ENCODE data around the gene SPACA6.
"Not testable (repeated sequence)": the region's sequence is repeated elsewhere in the genome, so short reads cannot be mapped to it uniquely, and the experiment has no call there.

SPACA6 gene

DNA sequence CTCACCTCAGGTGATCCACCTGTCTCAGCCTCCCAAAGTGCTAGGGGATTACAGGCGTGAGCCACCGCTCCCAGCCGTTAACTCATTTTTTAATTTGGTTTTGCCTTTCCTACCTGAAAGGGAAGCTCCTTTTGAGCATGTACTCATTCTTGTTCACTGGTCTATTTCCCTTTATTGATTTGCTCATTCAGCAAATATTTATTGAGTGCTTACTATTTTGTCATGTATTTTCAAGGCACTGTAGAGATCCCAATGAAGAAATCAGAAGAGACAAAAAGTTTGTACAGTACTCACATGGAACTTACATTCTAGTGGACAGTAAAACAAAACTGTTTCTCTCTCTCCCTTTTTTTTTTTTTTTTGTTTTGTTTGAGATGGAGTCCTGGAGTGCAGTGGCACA lies 13.8 kb downstream of the SPACA6 start:
- no peak for ATAC-seq

DNA sequence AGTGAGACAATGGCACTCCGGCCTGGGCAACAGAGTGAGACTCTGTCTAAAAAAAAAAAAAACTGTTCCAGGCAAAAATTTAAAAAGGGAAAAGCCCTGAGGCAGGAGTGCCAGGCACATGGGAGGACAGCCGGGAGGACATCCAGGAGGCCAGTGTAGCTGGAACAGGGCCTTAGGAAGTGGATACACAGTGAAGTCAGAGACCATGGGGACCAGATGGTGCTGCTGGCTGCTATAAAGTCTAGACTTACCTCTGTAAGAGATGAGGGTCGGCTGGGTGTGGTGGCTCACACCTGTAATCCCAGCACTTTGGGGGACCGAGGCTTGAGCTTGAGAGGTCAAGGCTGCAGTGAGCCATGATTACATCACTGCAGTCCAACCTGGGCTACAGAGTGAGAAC lies 15.7 kb downstream of the SPACA6 start:
- no peak for ATAC-seq

DNA sequence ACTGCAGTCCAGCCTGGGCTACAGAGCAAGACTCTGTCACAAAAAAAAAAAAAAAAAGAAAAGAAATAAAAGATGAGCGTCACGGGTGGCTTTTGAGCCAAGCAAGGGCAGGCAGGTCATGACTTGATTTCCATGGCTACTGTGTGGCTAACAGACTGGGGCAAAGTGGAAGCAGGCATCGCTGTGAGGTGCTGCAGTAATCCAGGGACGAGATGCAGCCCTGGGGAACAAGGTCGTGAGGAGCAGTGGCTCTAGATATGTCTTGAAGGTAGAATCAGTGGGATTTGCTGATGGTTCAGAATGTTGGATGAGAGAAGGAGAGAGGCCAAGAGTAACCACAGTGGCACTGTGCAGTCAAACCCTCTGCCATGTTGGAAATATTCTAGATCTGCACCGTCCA lies 16.4 kb downstream of the SPACA6 start:
- no peak for ATAC-seq

DNA sequence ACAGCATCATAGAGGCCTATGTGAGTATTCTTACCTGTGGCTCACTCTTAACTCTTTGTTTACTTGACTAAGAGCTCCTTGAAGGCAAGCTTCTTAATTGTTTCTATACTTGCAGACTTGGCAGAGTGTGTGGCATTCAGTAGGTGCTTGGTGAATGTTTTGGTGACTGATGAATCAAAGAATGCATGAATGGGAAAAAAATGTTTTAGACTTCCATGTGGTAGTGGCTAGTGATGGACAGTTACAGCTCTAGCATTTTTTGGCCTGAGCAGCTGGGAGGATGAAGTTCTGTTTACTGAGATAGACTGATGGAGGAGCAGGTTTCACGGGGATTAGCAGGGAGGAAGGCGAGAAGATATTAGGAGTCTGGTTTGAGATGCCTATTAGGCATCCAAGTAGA lies 17.0 kb downstream of the SPACA6 start:
- no peak for ATAC-seq

DNA sequence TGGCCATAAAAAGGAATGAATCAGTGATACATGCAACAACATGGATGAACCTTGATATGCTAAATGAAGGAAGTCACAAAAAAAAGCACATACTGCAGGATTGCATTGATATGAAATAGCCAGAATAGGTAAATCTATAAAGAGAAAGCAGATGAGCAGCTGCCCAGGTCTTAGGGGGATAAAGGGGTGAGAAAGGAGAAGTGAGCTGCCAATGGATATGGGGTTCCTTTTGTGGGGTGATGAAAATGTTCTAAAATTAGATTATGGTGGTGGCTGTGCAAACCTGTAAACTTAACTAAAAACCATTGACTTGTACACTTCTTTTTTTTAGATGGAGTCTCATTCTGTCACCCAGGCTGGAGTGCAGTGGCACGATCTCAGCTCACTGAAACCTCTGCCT lies 18.6 kb downstream of the SPACA6 start:
- ATAC-seq: no peak

DNA sequence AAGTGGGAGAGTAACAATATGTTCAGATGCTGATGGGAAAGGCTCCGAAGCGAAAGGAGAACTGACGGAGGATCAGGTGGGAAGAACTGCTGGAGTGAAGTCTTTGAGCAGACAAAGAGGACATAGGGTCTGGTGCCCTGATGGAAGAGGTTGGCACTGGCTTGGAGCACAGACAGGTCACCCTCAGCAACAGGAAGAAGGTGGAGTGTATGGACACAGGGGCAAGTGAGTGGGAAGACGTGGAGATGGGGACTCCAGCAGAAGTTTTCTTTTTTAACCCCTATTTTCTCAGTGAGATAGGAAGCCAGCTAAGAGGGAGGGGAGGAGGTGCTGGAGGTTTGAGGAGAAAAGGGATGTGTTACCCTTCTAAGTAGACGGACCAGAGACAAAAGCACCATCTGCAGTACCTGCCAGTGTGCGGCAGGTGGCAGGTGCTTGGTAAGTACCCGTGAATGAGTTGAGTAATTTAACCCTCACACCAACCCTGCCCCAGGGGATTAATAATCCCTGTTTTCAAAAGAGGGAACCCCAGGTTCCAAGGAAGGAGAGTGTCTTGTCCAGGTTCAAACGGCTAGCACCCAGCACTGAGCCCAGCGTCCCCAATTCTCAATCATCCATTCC lies 19.4 kb downstream of the SPACA6 start:
- no peak for ATAC-seq

DNA sequence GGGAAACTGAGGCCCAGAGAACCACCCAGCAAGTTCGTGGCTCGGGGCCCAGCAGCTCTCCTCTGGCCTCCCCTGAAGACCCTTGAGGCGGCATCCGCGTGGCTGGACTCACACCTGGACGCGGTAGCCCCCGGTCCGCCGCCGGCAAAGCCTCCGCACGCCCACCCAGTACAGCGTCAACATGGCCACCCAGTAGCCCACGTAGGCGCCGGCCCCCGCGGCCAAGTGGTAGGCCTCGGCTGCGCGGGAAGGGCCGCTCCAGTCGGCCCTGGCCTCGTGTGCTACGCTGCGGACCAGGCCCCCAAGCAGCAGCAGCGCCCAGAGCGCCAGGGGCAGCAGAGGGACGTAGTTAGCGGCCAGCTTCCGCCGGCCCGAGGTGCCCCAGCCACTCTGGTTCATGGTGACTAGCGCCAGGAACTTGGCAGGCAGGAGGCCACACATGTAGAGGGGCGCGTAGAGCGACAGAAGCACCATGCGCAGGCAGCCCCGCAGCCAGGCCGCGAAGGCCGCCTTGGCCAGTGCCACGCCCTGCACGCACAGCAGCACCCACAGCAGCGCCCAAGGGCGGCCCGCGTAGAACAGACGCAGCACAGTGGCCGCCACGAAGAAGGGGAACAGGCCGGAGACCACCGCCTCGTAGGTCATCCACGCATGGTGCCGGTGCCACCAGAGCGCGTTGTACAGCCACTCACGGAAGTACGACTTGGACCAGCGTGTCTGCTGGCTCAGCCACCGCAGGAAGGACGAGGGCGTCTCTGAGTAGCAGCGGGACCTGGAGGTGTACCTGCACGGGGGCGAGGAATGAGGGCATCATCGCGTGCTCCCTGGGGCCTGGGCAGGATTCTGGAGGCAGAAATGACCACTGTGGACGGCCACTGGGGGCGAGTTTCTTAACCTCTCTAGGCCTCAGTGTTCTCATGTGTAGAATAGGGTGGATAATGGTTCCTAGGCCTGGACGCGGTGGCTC lies 20.5 kb downstream of the SPACA6 start:
- no peak for ATAC-seq

DNA sequence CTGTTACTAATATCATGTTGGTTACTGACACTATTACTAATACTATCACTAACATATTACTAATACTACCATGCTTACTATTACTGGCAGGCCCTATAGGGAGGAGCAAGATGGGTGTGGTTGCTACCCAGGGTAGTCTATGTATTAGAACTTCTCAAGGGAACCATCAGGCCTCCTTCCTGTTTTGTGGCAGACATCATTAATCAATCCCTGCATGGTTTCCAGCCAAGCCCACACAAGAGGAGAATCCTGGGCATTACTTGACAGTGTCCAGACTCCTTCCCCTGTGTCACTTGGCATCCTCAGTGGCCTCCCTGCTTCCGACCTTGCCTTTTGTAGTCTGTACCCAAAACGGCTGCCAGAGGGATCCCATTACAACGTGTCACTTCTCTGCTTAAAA lies 21.7 kb downstream of the SPACA6 start:
- peak; percentile 32 to 51 for ATAC-seq

DNA sequence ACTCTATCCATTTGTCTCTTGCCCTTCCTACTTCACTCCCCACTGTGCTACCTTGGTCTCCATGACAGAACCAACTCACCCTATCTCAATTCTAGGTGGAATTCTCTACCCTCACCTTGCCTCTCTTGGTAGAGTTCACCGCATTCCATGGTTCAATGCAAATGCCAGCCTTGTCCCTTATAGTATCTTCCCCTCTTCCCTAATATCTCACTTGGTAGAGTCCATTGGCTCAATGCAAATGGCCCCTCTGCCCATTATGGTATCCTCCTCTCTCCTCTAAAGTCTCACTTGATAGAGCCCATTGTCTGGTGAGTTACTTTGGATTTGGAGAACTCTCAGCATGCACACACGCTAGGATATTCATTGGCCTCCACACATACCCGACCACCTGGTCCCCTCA lies 22.7 kb downstream of the SPACA6 start:
- ATAC-seq: no peak

DNA sequence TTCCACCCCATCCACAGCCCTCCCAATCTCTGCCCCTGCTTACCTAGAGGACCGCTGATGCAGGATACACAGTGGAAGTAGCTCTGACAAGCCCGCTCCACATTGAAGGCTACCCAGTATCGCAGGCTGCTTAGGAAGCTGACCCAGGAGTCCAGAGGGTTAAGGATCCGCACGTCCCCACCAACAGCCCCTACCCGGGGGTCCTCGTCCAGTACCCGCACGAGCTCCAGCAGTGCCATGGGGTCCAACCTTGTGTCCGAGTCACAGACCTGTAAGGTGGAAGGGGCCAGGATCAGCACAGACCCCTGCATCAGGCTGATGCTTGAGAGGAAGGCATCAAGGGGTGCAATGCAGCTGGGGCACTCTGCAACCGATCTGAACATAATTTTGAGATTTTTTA lies 23.8 kb downstream of the SPACA6 start:
- ATAC-seq: no peak

DNA sequence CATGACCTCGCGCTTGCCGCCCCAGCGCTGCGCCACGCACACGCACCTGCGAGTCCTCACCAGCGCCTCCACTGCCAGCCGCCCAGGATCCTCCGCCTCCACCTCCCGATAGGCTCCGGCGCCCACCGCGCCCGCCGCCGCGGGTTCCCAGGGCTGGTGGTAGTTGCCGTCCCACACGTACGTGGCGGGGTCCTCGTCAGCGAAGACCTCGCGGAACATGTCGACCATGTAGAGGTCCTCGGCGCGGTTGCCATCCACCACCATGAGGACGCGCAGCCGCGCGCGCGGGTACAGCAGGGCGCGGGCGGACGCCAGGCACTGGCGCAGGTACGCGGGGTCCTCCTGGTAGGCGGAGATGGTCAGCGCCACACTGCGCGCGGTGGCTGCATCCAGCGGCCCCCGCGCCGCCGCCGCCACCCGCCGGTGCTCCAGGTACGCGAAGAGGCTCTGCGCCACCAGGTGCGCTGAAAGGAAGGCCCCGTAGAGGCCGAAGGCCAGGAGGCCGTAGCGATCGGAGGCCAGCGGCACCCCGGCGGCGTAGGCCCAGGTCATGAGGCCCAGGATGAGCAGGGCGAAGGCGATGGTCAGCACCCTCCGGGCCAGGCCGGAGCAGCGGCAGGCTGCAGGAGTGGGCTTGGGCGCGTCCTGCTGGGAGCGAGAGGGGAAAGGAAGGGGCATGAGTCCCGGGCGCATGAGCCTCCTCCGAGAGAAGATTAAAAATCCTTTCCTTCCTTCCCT lies 26.3 kb downstream of the SPACA6 start:
- no peak for ATAC-seq

DNA sequence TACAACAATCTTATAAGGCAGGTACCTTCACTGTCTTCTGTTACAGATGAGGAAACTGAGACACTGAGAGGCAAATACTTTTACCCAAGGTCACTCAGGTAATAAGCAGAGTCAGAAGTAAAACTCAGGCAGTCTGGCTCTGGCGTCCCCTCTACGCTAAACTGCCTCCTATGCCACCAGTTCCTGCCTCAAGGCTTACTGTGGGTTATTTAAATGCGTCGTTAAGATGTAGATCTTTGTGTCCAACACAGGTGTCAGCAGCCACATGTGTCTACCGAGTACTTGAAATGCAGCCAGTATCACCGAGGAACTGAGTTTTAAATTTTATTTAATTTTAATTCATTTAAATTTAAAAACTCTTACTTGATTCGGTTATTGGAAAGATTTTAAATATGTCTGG lies 28.8 kb downstream of the SPACA6 start:
- no peak for ATAC-seq

DNA sequence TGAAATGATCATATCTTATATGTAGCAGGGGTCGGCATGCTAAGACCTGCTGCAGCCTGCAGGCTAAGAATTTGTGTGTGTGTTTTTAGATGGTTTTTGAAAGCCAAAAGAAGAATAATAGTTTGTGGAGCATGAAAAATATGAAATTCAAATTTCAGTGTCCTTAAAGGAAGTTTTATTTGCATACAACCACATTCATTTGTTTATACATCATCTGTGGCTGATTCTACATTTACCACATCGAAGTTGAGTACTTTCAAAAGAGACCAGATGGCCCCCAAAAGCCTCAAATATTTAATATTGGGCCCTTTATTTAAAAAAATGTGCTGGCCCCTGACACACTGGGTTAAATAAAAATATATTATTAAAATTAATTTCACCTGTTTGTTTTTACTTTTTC lies 29.4 kb downstream of the SPACA6 start:
- ATAC-seq: no peak

DNA sequence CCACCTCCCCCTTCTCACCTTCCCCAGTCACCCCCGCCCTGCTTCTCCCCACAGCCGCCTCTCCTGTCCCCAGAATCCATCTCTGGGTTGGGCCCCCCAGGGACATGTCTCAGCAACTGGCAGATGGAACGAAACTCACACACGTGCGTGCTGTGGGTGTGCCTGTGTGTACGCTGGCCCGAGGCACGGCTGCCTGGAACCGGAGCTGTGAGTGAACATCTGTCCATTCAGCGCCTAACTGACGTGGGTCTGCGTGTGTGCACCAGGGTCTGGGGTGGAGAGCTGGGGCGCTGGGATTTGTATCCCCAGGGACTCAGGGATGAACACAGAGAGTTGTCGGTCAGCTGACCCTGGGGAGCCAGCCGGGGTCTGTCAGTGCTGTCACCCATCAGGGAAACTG lies 31.4 kb downstream of the SPACA6 start:
- no peak for ATAC-seq

DNA sequence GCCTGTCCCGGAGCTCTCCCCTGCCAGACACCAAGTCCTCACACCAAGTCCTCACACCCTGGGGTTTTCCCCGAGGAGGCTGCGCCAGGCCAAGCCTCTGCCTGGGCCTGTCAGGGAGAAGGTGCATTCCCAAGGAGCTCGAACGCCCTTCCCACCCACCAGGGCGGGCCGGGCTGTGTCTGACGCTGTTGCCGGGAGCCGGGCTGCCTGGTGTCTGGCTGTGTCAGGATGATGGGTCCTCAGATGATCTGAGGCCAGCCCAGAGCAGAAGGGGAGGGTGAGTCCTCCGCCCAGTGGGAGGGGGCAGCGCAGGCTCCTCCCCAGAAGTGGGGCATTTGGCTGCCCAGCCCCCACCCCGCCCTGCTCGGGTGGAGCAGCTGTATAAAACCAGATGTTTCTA lies 32.9 kb downstream of the SPACA6 start:
- no peak for ATAC-seq

DNA sequence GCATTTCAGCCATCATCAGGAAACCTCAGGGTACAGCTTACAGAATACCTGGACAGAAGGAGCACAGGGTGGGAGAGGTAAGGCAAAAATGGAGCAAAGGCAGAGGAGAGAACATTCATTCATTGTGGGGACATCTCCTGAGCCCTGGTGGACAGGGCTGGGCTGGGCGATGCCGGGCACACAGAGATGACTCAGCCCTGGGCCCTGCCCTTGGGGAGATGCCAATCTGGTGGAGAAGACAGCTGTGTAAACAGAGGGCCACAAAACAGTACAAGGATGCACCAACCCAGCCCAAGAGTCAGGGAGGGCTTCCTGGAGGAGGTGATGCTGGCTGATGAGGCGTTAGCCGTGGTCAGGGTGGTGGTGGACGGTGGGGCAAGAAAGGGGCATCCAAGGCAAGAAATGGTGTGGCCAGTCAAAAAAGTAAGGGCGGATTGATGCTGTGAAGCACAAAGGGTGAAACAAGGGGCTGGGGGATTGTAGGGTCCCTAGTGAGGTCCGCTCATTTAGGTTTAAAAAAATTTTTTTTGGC lies 34.3 kb downstream of the SPACA6 start:
- no peak for ATAC-seq

DNA sequence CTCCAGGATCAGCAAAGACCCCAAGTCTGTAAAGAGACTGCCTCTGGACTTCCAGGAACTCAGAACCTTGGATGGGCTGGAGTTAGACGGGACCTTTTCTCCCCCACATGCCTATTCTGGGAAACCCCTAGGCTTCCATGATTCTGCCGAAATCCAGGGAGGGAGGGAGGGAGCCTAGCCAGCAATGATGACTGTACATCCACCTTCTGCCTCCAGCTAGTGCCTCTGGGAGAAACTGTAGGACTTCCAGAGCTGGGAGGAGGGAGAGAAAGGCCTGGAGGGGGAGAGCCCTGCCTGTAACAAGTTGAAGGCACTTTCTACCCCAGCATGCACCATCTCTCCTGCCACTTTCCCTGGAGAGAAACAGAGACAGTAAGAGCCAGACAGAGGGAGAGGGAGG lies 36.7 kb downstream of the SPACA6 start:
- no peak for ATAC-seq

DNA sequence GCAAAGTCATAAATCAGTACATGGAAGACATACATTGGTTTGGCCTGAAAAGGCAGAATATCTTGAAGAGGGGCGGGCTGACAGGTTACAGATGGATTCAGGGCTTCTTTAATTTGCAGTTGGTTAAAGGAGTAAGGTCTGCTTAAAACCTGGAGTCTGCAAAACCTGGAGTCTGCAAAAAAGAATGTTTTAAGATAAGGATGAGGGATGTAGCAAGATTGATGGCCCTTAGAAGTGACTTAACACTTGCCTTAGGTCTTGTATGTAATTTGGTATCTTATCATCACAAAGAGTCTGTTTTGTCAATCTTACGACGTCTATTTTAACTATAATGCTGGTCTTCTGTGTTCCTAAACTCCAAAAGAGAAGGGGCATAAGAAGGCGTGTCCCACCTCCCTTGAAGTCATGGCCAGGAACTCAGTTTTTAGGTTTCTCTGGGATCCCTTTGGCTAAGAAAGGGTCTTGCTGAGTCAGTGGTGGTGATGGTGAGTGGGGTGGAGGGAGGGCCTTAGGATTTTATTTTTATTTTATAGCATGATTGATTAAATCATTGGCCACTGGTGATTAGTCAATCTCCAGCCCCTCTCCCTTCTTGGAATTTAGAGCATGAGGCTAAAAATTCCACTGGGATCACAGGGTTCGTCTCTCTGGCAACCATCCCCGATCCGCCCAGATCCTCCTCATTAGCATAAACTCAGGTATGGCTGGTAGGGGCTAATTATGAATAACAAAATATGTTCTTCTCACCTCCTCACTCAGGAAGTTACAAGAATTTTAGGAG lies 40.8 kb downstream of the SPACA6 start:
- ATAC-seq: no peak

DNA sequence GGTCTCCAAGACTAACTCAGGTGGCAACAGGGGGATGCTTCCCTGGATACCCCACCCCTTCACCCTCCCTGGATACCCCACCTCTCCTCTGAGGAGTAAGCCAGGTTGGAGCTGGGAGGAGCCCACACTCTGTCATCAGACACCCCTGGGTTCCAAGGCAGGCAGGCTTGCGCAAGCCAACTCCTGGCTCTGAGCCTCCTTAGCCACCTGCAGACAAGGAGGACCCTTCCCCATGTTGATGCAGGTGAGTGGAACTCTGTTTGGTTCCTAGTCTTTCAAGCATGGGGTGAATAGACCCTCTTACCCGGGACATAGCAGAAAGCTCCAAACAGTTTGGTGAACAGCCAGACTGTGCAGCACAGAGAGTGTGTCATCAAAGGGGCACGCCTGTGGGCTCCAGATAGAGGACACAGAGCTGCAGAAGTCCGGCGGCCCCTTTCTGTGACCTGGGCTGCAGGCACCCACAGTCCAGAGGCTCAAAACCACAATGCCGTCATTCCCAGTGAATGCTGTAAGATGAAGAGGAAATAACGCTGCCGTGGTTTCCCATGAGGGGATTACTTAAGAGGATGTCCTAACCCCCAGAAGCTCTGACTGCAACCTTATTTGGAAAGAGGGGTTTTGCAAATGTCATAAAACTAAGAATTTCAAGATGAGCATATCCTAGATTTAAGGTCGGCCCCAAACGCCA lies 42.8 kb downstream of the SPACA6 start:
- no peak for ATAC-seq

DNA sequence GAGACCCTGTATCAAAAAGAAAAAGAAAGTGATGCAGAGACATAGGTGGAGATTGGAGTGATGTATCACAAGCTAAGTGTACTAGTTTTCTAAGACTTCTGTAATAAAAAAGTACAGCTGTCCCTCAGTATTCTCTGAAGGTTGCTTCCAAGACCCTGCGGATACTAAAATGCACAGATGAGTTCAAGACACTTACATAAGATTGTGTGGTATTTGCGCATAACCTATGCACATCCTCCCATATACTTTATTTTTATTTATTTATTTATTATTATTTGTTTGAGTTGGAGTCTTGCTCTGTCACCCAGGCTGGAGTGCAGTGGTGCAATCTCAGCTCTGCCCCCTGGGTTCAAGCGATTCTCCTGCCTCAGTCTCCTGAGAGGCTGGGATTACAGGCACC lies 44.3 kb downstream of the SPACA6 start:
- no peak for ATAC-seq

DNA sequence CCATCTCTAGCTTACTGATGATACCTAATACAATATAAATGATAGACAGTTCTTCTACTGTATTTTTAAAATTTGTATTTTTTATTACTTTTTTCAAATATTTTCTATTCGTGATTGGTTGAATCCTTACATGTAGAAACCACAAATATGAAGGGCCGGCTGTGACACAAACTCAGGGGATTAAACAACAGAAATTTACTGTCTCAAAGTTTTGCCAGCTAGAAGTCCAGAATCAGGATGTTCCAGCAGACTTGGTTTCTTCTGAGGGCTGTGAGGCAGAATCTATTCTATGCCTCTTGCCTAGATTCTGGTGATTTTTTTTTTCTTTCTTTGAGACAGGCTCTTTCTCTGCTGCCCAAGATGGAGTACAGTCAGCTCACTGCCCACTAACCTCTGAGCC lies 44.8 kb downstream of the SPACA6 start:
- ATAC-seq: no peak

DNA sequence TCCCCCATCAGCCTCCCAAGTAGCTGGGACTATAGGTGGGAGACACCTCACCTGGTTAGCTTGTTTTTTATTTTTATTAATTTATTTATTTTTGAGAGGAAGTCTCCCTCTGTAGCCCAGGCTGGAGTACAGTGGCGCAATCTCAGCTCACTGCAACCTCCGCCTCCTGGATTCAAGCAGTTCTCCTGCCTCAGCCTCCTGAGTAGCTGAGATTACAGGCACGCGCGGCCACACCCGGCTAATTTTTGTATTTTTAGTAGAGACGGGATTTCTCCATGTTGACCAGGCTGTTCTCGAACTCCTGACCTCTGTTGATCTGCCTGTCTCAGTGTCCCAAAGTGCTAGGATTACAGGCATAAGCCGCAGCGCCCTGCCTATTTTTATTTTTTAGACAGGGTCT lies 45.4 kb downstream of the SPACA6 start:
- ATAC-seq: not testable (repeated sequence)
